Heart left ventricle (tissue), 16 donors: ENCODE data around the gene OSGEP. TPM values are rescaled to one million over a fixed set of nuclear protein-coding genes. Genes with fewer than 3 reads are reported as not detected.

Experiments
- ATAC-seq, 4 donors: fragments of 200-7000 bp; cut with Tn5 transposase; one replicate each; pipeline ENCODE4 v1.9.1; 2020 to 2022; ENCODE audit warnings: moderate library complexity in 4 of 4, mild to moderate bottlenecking in 3 of 4, moderate number of reproducible peaks in 1 of 4
- DNase-seq, 5 donors: peaks; one replicate each; pipeline ENCODE4 v3.0.0-alpha.2; 2020
- H3K27ac ChIP-seq, 12 donors: fragments of 200-600 bp; sonication (generic) in 4 of 12; one replicate each; pipeline versions ENCODE4 v1.5.0 to v1.8.0; 2016 to 2022; ENCODE audit warnings: mild to moderate bottlenecking in 2 of 12
- H3K27me3 ChIP-seq, 9 donors: fragments of 200-600 bp; sonication (generic) in 2 of 9; one replicate each; pipeline versions ENCODE4 v1.5.1 to v1.8.0; 2016 to 2022; ENCODE audit warnings: mild to moderate bottlenecking in 3 of 9
- H3K36me3 ChIP-seq, 9 donors: fragments of 200-600 bp; sonication (generic) in 2 of 9; one replicate each; pipeline versions ENCODE4 v1.5.0 to v1.8.0; 2018 to 2022; ENCODE audit warnings: mild to moderate bottlenecking in 2 of 9
- H3K4me1 ChIP-seq, 12 donors: fragments of 200-600 bp; sonication (generic) in 4 of 12; one replicate each; pipeline versions ENCODE4 v1.5.0 to v1.8.0; 2016 to 2022; ENCODE audit warnings: mild to moderate bottlenecking in 3 of 12
- H3K4me3 ChIP-seq, 12 donors: fragments of 200-600 bp; sonication (generic) in 4 of 12; one replicate each; pipeline versions ENCODE4 v1.5.0 to v1.8.0; 2017 to 2022; ENCODE audit warnings: mild to moderate bottlenecking in 9 of 12, moderate library complexity in 4 of 12
- H3K9me3 ChIP-seq, 12 donors: fragments of 200-600 bp; sonication (generic) in 4 of 12; one replicate each; pipeline versions ENCODE4 v1.5.0 to v1.8.0; 2016 to 2022; ENCODE audit warnings: mild to moderate bottlenecking in 1 of 12
- POLR2A ChIP-seq, 2 donors: fragments of 450-650 bp; IDR thresholded peaks; one replicate each; pipeline ENCODE4 v1.6.1; 2017; ENCODE audit warnings: antibody characterized with exemption in 2 of 2, mild to moderate bottlenecking in 2 of 2, moderate library complexity in 2 of 2
- WGBS, 4 donors: extraction: QIAGEN DNeasy Blood & Tissue Kit in 2 of 4; methylation state at CpG; one replicate each; pipeline versions ENCODE4 v1.1.5 to v1.1.7; 2013 to 2018; 5-methylcytosine and 5-hydroxymethylcytosine counted together
- intact Hi-C, 10 donors: fragments of 100-400 bp; cut with DNase I; formaldehyde crosslinking; loops; one replicate each; pipeline versions ENCODE4 v1.11.1 to v1.14.2; 2022
- polyA plus RNA-seq, 2 donors: library from polyadenylated mRNA; stranded (reverse); fragments of 200-250 nt; gene quantifications; one replicate each; pipeline ENCODE4 v1.2.3, GENCODE V29; 2013
- total RNA-seq, 9 donors: library from RNA; depleted of rRNA in 2 of 9; stranded (reverse); fragments of >200 nt in 2 of 9; fragmentation: NEBNext Ultra II Directional in 3 of 9; extraction: Animal tissue kit (Norgen Biotek cat#: 25700) in 3 of 9; gene quantifications; one replicate each; pipeline versions ENCODE4 v1.1.0 to v1.2.4, GENCODE V29; 2016 to 2023
- TF ChIP-seq, protein P1 (sequence below), 12 donors: fragments of 200-600 bp; sonication (generic) in 4 of 12; IDR thresholded peaks; one replicate each; pipeline versions ENCODE4 v1.5.0 to v1.8.0; 2018 to 2022; ENCODE audit warnings: antibody characterized with exemption in 12 of 12, mild to moderate bottlenecking in 5 of 12
- donor health status: ischemic (EF 13 %, LVEDD 7.1; RV severe dilation, severe dysfunction).
- donor health status: healthy with polysubstance abuse.
- donor health status: DM: no; HTN: yes; CAD: no.
- donor health status: DM: no; HTN: no; CAD: no.
- donor health status: ischemic (EF 25% LVEDD 6.9; RV normal size, moderate dysfunction).
- donor health status: ischemic (EF 25% LVEDD 5.7; RV mildly dilated, moderate dysfunction).
- donor health status: healthy.
- donor health status: DM: yes; HTN: yes; CAD: no.
- donor health status: ischemic (EF 35%, LVEDD 5.7; RV mildly dilated, moderate dysfunction).
- donor health status: nonischemic (EF 11% LVEDD 7.7; RV severe dilation, severe dysfunction).
- donor health status: DM: yes; HTN: yes; CAD: no.
- donor health status: PGD.
- donor health status: ischemic (EF 29% LVEDD 5.4; RV normal size, mild dysfunction).
- donor health status: nonischemic (EF 23%, LVEDD 6.1; RV moderate dilation, normal function).

Gene OSGEP
- total and polyA plus RNA-seq, 11 donors: 16.1 to 40.9 (median 21.6) TPM

GRCh38 chr14:20468764-20469241 lies 14.2 kb upstream of the OSGEP start:
- no peak for TF ChIP-seq POLR2A (IDR thresholded peaks at IDR 0.05)
- TF ChIP-seq, protein P1, sequence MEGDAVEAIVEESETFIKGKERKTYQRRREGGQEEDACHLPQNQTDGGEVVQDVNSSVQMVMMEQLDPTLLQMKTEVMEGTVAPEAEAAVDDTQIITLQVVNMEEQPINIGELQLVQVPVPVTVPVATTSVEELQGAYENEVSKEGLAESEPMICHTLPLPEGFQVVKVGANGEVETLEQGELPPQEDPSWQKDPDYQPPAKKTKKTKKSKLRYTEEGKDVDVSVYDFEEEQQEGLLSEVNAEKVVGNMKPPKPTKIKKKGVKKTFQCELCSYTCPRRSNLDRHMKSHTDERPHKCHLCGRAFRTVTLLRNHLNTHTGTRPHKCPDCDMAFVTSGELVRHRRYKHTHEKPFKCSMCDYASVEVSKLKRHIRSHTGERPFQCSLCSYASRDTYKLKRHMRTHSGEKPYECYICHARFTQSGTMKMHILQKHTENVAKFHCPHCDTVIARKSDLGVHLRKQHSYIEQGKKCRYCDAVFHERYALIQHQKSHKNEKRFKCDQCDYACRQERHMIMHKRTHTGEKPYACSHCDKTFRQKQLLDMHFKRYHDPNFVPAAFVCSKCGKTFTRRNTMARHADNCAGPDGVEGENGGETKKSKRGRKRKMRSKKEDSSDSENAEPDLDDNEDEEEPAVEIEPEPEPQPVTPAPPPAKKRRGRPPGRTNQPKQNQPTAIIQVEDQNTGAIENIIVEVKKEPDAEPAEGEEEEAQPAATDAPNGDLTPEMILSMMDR (IDR thresholded peaks at IDR 0.05): no peak
- ATAC-seq (no peak), DNase-seq (no peak)
- peak overlapping the region; percentile 61 to 91 (median 80) for H3K4me3 ChIP-seq
- H3K27ac ChIP-seq: peak overlapping the region; percentile 78 to 97 (median 89)
- peaks cover 0 to 20% (median 5%) of the 10 kb centered on the region in 9 donors for H3K36me3 ChIP-seq
- H3K9me3 ChIP-seq: no peaks in the 10 kb centered on the region
- H3K27me3 ChIP-seq: no peaks in the 10 kb centered on the region
- 29 to 47% (median 31%) methylated on average over 12 to 16 of the region's 16 CpGs for WGBS, 4 donors
- peaks cover 0 to 41% (median 13%) of the 10 kb centered on the region in 12 donors for H3K4me1 ChIP-seq
- intact Hi-C loops: loop anchor here in 3 of 10 donors (1.0 to 10.0 kb wide), 4 partner anchors 140 to 636 kb away; partner anchors contain the start of genes ANG (in 1 of the 3), RNASE4 (in 1 of the 3) and TMEM253 (in 1 of the 3)

GRCh38 chr14:20461225-20462141 lies 6.9 kb upstream of the OSGEP start, which contains the start of gene PIP4P1:
TSS of gene PIP4P1 (minus strand) at chr14:20461434. CDS start at chr14:20461325, 109 bp downstream.
- TF ChIP-seq POLR2A (IDR thresholded peaks at IDR 0.05): peak in 1 of 2 donors; percentile 88
- TF ChIP-seq, protein P1 (IDR thresholded peaks at IDR 0.05): no peak
- no peaks in the 10 kb centered on the region for H3K9me3 ChIP-seq
- no peaks in the 10 kb centered on the region for H3K27me3 ChIP-seq
- ATAC-seq (peak; percentile 97 to 99 (median 98)), DNase-seq (peak; percentile 98 to 100 (median 99))
- WGBS, 4 donors: 0 to 1% (median 0%) methylated on average over 33 to 67 of the region's 67 CpGs
- peaks cover 0 to 52% (median 16%) of the 10 kb centered on the region in 12 donors for H3K4me1 ChIP-seq
- intact Hi-C loops: loop anchor here in 4 of 10 donors (2.0 to 10.0 kb wide), 5 partner anchors 119 to 643 kb away; partner anchors contain the start of genes RNASE4 (in 3 of the 4), ANG (in 1 of the 4), PARP2 (in 1 of the 4) and TMEM253 (in 1 of the 4)
- peak within 1 kb of the TSS; percentile 66 to 99 (median 92) for H3K4me3 ChIP-seq
- H3K27ac ChIP-seq: peak within 1 kb of the TSS; percentile 57 to 97 (median 92)
- H3K36me3 ChIP-seq: peaks cover 0 to 39% (median 34%) of the 10 kb centered on the region in 9 donors

DNA sequence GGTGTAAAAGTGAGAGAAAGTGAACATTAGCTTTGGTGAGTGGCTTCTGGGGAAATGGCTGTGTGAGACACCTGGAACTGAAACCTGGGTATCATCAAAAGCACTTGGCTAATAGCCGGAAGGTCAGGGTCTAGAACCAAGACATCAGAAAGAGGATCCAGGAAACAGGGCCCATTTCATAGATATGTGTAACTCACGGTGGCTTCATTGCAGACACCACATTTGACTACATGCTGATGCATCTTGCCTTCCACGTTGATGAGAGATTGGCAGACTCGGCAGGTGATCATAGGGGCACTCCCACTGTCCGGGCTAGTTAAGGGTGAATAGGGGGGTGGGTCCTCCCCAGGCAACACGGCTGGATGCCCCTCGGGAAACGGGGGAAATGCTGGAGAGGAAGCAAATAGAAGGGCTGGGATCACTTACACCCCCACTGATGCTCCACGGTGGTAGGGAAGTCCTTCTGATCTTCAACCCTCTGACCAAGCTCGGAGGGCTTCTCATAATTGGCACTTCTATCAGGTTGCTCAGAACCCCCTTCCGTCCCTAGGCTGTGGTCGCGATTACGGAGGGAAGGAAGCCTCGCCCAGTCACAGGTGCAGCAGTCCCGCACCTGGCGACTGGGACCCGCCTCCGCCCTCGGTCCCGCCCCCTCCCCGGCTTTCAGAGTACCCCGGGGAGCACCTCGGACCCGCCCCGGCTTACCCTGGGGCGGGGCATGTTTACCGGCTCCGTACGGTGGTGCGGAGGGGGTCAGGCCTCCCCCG lies 6.0 kb upstream of the OSGEP start:
- peak overlapping the region; percentile 66 to 99 (median 92) for H3K4me3 ChIP-seq
- intact Hi-C loops: loop anchor here in 4 of 10 donors (2.0 to 10.0 kb wide), 5 partner anchors 118 to 644 kb away; partner anchors contain the start of genes RNASE4 (in 3 of the 4), ANG (in 1 of the 4), PARP2 (in 1 of the 4) and TMEM253 (in 1 of the 4)
- no peaks in the 10 kb centered on the region for H3K9me3 ChIP-seq
- no peaks in the 10 kb centered on the region for H3K27me3 ChIP-seq
- ATAC-seq: peak in 2 of 4 donors; percentile 1 to 10
- TF ChIP-seq, protein P1 (IDR thresholded peaks at IDR 0.05): no peak
- TF ChIP-seq POLR2A (IDR thresholded peaks at IDR 0.05): no peak
- peaks cover 0 to 60% (median 24%) of the 10 kb centered on the region in 12 donors for H3K4me1 ChIP-seq
- peaks cover 0 to 45% (median 39%) of the 10 kb centered on the region in 9 donors for H3K36me3 ChIP-seq
- WGBS, 4 donors: 5 to 15% (median 9%) methylated on average over 11 to 32 of the region's 32 CpGs
- H3K27ac ChIP-seq: peak overlapping the region; percentile 57 to 97 (median 92)
- peak in 1 of 5 donors; percentile 76 for DNase-seq
